LNCAP (cell line): ENCODE data around the gene MEAF6.

Source experiments
- TF ChIP-seq, protein P1 (sequence below): fragments of 450-650 bp; IDR thresholded peaks from 2 replicates; pipeline ENCODE4 v1.5.1; 2017; ENCODE audit warnings: mild to moderate bottlenecking

The MEAF6 gene

GRCh38 chr1:37537378-37537777 lies 22.8 kb upstream of the MEAF6 start:
- TF ChIP-seq, protein P1, sequence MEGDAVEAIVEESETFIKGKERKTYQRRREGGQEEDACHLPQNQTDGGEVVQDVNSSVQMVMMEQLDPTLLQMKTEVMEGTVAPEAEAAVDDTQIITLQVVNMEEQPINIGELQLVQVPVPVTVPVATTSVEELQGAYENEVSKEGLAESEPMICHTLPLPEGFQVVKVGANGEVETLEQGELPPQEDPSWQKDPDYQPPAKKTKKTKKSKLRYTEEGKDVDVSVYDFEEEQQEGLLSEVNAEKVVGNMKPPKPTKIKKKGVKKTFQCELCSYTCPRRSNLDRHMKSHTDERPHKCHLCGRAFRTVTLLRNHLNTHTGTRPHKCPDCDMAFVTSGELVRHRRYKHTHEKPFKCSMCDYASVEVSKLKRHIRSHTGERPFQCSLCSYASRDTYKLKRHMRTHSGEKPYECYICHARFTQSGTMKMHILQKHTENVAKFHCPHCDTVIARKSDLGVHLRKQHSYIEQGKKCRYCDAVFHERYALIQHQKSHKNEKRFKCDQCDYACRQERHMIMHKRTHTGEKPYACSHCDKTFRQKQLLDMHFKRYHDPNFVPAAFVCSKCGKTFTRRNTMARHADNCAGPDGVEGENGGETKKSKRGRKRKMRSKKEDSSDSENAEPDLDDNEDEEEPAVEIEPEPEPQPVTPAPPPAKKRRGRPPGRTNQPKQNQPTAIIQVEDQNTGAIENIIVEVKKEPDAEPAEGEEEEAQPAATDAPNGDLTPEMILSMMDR: no peak

DNA sequence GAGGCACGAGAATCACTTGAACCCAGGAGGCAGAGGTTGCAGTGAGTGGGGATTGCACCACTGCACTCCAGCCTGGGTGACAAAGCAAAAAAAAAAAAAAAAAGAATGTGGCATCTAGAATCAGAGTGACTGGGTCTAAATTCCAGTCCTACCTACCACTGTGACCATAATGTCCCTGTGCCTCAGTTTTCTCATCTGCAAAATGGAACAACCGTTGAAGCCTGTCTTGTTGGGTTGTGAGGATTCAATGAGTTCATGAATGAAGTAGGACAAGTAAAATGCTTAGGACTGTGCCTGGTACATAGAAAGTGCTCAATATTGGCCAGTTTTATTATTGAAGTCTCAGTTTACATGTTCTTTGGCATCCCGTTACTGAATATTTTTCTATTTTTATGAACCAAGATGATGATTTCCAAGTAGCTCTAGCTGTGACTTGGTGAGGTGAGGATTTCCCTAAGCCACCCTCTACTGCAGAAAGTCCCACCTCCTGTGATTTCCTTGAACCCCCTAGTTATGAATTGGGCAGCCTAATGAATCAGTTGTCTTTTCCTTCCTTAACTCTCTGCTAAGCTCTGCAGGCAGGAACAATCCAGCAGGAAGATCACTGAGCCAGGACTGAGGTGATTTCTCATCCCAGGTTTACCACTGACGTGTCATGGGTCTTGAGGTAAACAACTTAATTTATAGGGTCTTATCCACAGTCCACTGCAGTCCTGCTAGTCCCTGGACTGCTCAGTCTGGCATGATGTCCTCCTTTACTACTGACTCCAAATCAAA lies 18.9 kb upstream of the MEAF6 start:
- TF ChIP-seq, protein P1: no peak

- TF ChIP-seq, protein P1: no peak
These were observed 5.0 kb upstream of the MEAF6 start for GRCh38 chr1:37519613-37520012.

DNA sequence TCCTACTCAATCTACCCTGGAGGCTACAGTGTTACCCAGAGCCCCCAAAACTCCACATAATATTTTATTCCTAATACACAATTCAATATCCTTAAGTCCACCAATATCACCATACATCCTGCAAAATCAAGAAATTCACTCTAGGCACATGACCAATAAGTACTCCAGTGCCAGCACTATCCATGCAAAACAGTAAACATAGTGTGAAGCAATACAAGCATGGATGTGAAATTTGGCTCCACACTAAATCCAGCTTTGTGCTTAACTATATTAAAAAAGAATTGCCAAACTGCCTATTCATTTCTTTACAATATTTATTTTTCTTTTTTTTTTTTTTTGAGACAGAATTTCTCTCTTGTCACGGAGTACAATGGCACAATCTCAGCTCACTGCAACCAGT lies 3.0 kb upstream of the MEAF6 start:
- TF ChIP-seq, protein P1: no peak

DNA sequence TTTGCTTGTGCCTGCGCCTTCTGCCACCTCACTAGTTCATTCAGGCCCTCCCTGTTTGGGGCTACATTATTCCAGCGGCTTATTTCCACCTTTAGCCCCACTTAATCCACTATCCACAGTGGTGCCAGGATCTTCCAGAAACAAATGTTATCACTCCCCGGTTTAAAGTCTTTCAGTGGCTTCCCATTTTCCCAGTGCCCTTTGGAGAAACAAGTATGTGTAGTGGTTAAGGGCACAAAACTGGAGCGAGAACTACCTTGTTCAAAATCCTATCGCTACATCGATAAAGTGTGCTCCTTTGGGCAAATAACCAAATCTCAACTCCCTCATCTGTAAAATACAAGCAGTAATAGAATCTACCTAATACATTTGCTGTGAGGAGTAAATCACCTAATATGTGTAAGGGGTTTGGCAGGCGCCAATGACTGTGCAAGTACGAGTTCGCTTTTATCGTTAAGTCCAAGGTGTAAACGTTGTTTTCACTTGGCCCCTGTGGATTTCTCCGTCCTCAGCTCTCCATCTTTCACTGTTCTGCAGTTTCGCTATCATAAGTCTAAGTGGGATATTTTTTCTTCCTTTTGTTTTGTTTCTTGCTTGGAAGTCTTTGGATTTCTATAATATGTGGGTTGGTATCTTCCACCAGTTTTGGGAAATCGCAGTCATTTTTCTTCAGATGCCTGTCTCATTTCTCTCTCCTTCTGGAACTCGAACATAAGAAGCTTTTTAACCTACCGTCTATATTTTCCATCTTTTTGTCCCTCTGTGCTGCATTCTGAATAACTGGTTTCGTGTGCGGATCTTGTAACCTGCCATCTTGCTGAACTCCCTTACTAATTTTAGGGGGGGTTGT lies 844 bp upstream of the MEAF6 start:
- TF ChIP-seq, protein P1: no peak

GRCh38 chr1:37513795-37514349 lies 694 bp downstream of the MEAF6 start:
- TF ChIP-seq, protein P1: no peak

DNA sequence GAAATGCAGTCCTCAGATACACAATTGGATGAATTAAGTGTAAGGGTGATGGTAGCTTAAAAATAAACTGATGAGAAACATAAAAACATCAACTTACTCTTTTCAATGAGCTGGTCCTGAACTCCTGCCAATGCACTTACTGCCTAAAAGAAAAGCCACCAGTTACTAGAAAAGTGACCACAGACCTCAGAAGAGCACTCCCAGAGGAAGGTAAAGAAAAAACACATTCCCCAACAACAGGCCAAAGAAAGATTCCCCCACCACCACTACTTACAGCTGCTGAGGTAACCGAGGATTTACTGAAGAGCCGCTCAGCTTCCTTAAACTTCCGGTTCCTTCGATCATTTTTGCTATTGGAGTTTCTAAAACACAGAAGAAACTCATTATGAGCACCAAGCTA lies 5.4 kb downstream of the MEAF6 start:
- TF ChIP-seq, protein P1: peak; percentile 37; the same call in 1 of the 2 replicates
